Forelimb muscle (tissue), 1 donor: ENCODE data around the gene RPL39. TPM values are rescaled to one million over a fixed set of nuclear protein-coding genes. Genes with fewer than 3 reads are reported as not detected.
"Not testable (repeated sequence)": the region's sequence is repeated elsewhere in the genome, so short reads cannot be mapped to it uniquely, and the experiment has no call there.

Experiments used
- DNase-seq: peaks from one replicate; pipeline ENCODE4 v3.0.0-alpha.2; 2013; ENCODE audit warnings: low read depth
- polyA plus RNA-seq: library from polyadenylated mRNA; unstranded; fragments of 120-200 nt; gene quantifications from one replicate; pipeline ENCODE4 v1.2.1, GENCODE V29; 2013; ENCODE audit not compliant: insufficient read length

RPL39 gene
- 3,298 TPM for polyA plus RNA-seq

DNA sequence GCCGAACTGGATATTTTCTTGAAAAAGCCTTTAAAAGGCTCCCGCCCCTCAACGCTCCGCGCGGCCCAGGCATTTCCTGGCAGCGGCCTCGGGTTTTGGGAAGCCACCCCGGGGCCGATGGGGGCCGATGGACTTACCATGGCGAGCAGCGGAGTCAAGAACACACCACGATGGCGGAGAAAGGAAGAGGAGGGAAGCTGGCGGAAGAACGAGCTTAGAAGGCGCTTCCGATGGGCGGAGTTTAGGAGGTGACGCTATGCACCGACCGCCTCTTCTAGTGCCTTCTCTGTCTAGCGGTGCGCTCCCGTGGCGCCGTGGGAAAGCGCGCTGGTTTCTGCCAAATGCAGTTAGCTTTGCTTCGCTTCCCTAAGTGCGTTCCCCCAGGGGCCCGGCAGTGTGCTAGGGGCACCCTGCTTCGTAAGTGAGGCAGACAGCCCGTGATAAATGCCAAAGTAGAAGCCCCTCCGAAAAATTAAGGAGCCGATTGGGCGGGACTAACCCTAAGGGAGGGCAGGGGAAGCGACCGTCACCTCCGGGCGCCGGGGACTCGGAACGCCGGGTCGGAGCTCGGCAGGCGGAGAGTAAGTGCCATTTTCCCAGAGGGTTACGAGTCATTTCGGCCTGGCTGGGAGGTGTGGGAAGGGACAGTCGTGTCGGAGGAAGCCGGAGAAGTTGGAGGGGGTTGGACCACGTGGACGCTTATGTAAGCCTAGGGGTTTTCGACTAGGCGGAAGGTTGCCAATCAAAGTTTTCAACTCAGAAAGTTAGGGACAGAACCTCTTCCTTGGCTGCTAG is at the start of gene RPL39:
Gene RPL39 (minus strand): TSS at position 194 of the 795 bp plus-strand sequence. CDS start 54 bp downstream, at position 140.
- DNase-seq, result peak; percentile 68

DNA sequence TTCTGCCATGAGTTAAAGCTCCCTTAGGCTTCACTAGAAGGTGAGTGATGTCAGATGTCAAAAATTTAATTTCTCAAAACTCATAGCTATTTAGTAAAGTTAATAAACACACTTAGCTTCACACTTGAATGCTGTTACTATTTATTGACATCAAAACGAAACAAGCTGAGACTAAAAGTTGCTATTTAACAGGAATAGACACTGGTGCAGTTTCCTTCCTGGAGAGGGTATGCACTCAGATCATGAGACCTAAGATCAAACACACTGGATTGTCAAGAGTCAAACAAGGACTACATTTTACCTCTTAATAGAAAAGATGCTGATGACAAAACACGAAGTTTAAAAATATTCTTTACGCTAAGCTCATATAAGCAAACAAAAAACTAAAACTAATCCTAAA is 42.5 kb upstream of the RPL39 start:
- DNase-seq, result no peak

GRCh38 chrX:119828446-119828845 is 37.0 kb upstream of the RPL39 start:
- DNase-seq, result no peak

DNA sequence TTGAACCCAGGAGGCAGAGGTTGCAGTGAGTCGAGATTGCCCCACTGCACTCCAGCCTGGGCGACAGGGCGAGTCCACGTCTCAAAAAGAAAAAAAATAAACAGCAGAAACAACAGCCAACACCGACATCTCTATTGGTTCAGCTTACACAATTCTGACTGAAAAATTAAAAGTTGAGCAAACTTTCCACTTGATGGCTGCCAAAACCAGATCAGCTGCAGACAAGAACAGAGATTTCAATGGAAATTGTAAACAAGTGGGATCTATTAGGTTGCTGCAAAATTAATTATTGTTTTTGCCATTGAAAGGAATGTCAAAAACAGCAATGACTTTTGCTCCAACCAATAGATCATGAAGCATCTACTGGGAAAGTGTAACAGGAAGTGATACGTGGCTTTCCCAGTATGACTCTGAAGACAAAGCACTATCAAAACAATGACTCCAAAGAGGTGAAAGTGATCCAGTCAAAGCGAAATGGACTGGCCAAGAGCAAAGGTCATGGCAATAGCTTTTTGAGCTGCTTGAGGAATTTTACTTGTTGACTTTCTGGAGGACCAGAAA is 35.0 kb upstream of the RPL39 start:
- DNase-seq, result no peak

DNA sequence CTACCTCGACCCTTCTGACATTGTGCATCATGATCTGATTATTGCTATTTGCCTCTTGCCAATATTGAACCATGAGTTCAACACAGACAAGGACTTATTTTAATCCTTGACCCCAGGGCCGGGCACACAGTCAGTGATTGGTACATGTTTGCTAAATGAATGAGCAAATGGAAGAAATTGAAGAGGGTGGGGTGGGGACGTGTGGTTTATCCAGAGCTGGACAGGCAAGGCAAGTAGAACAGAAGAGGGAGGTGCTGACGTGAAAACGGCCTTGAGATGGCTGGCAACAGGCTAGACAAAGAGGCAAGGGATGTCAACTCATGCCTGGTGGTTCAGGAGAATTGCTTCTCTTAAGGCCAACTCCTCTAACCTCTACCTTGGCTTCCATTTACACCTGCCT is 32.8 kb upstream of the RPL39 start:
- DNase-seq, result not testable (repeated sequence)

DNA sequence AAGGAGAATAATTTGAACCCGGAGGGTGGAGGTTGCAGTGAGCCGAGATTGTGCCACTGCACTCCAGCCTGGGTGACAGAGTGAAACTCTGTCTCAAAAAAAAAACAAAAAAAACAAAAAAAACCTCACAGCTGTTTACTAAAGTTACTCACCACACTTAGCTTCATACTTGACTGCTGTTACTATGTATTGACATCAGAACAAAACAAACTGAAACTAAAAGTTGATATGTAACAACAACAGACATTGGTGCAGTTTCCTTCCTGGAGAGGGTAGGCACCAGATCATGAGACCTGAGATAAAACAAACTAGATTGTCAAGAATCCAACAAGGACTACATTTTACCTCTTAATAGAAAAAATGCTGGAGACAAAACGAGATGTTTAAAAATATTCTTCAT is 30.3 kb upstream of the RPL39 start:
- DNase-seq, result peak; percentile 1

GRCh38 chrX:119817130-119817690 is 25.8 kb upstream of the RPL39 start:
- no peak for DNase-seq

- no peak for DNase-seq
Measured at GRCh38 chrX:119816300-119816699, 24.9 kb upstream of the RPL39 start.

DNA sequence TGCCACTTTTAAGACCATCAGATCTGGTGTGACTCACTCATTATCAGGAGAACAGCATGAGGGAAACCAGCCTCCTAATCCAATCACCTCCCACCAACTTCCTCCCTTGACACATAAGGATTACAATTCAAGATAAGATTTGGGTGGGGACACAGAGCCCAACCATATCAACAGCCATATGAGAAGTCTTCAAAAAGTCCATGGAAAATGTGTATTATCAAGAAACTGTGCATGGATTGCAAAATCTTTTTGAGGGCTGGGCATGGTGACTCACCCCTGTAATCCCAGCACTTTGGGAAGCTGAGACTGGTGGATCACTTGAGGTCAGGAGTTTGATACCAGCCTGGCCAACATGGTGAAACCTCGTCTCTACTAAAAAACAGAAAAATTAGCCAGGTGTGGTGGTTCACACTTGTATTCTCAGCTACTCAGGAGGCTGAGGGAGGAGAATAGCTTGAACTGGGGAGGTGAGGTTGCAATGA is 17.8 kb upstream of the RPL39 start:
- DNase-seq, result no peak

DNA sequence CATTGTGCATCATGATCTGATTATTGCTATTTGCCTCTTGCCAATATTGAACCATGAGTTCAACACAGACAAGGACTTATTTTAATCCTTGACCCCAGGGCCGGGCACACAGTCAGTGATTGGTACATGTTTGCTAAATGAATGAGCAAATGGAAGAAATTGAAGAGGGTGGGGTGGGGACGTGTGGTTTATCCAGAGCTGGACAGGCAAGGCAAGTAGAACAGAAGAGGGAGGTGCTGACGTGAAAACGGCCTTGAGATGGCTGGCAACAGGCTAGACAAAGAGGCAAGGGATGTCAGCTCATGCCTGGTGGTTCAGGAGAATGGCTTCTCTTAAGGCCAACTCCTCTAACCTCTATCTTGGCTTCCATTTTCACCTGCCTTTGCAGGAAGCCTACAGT is 17.0 kb upstream of the RPL39 start:
- not testable (repeated sequence) for DNase-seq

DNA sequence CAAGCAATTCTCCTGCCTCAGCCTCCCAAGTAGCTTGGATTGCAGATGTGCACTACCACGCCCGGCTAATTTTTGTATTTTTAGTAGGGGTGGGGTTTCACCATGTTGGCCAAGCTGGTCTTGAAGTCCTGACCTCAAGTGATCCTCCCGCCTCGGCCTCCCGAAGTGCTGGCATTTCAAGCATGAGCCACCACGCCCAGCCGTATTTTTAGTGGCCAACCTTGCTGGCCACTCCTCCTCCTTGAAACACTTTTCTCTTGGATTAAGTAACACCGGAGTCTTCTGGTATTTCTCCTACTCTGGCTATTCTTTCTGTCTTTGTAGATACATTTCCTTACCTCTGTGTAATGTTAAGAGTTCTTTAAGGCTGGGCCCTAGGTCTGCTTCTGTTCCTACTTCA is 11.1 kb upstream of the RPL39 start:
- no peak for DNase-seq

DNA sequence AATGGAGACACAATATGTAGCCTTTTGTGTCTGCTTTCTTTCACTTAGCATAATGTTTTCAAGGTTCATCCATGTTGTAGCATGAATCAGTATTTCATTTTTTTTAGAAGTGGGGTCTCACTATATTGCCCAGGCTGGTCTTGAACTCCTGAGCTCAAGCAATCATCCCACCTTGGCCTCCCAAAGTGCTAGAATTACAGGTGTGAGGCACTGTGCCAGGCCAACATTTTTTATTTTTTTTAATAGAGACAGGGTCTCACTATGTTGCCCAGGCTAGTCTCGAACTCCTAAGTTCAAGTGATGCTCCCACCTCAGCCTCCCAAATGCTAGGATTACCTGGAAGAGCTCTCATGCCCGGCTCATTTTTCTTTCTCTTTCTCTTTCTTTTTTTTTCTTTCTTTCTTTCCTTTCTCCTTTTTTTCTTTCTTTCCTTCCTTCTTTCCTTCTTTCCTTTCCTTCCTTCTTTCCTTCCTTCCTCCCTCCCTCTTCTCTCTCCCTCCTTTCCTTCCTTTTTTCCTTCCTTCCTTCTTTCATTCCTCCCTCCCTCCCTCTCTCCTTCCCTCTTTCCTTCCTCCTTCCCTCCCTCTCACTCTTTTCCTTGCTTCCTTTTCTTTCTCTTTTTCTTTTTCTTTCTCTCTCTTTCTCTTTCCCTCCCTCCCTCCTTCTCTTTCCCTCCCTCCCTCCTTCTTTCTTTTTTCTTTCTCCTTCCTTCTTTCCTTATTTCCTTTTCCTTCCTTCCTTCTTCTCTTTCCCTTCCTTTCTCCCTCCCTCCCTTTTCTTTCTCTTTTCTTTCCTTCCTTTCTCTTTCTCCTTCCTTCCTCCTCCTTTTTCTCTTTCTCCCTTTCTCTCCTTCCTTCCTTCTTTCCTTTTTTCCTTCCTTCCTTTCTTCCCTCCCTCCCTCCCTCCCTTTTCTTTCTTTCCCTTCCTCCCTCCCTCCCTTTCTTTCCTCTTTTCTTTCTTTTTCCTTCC is 10.1 kb upstream of the RPL39 start:
- no peak for DNase-seq

- DNase-seq, result no peak
Measured at GRCh38 chrX:119790977-119791436, 423 bp downstream of the RPL39 start.

GRCh38 chrX:119784747-119785446 is 6.5 kb downstream of the RPL39 start:
- no peak for DNase-seq

GRCh38 chrX:119783026-119783425 is 8.4 kb downstream of the RPL39 start:
- no peak for DNase-seq

DNA sequence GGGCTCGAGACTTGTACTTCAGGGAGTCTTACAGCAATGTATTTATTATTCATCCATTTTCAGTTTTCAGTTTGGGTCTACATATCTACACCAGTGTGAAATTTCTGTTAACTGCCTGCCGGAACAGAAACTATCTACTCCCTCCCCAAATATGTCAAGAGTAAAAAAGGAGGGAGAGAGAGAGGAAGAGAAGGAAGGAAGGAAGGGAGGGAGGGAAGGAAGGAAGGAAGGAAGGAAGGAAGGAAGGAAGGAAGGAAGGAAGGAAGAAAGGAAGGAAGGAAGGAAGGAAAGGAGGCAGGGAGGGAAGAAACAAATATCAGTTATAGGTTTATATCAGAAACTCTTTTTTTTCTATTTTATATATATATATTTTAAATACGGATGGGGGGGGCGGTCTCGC is 12.6 kb downstream of the RPL39 start:
- DNase-seq, result no peak

DNA sequence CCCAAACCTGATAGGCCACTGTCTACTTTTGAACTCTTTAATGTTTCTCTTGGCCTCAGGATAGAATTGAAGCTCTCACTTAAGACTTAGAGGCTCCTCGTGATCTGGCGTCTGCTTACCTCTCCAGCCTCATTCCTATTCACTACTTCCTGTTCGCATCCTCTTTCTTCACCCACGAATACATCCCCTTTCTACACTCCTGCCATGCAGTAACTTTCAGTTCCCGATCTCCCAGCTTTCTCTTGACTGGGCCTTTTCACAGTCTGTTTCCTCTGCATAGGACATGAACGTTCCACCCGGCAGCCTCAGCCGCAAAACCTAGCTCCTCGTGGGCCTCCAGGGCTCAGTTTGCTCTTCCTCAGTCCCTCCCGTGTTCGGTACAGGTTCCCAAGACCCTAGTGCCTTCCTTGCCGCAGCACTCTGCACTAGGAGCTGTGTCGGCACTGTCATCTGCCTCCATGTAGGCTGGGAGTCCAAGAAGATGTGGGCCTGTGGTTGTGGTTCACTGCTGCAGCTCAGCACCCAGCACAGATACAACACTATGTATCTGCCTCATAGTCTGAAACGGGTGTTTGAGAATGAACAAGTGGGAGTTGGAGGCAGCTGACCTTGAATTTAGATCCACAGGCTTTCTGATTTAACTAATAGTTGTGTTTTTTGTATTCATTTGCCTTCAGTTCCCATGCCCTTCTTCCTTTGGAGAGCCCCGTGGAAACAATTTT is 15.8 kb downstream of the RPL39 start:
- DNase-seq, result no peak

- DNase-seq, result not testable (repeated sequence)
Measured at GRCh38 chrX:119769388-119769787, 22.0 kb downstream of the RPL39 start.

- not testable (repeated sequence) for DNase-seq
Measured at GRCh38 chrX:119768436-119768835, 23.0 kb downstream of the RPL39 start.

GRCh38 chrX:119763836-119764387 is 27.5 kb downstream of the RPL39 start:
- no peak for DNase-seq
